ENCODE measurements around the gene ACVR2A. TPM values are rescaled to one million over a fixed set of nuclear protein-coding genes. Genes with fewer than 3 reads are reported as not detected.
A peak's percentile ranks its signal among the peaks of the same experiment; 100 is the strongest.

Gene ACVR2A
- total RNA-seq, 1 experiment from 2014 or later, result 9.4 TPM

GRCh38 chr2:147934881-147935620 lies 90.2 kb downstream of the ACVR2A start (continued):
- TF ChIP-seq EGR1 (IDR thresholded peaks at IDR 0.05; ENCODE audit: low read depth) (no peak), TCF7L2 (IDR thresholded peaks at IDR 0.05; ENCODE audit: borderline replicate concordance, extremely low read depth, insufficient read depth, insufficient read length) (no peak), SRF (IDR thresholded peaks at IDR 0.05; ENCODE audit: low read depth) (no peak), RAD21 (IDR thresholded peaks at IDR 0.05; ENCODE audit: low read depth) (no peak)

- TF ChIP-seq EGR1 (IDR thresholded peaks at IDR 0.05; ENCODE audit: low read depth) (no peak), POLR2AphosphoS5 (IDR thresholded peaks at IDR 0.05; ENCODE audit: low read depth, low read length) (no peak), ELF1 (IDR thresholded peaks at IDR 0.05; ENCODE audit: borderline replicate concordance, low read depth) (no peak), EZH2 (IDR thresholded peaks at IDR 0.05) (no peak), CBX3 (IDR thresholded peaks at IDR 0.05; ENCODE audit: low read depth) (no peak), SRF (IDR thresholded peaks at IDR 0.05; ENCODE audit: low read depth) (no peak), SP1 (IDR thresholded peaks at IDR 0.05; ENCODE audit: low read depth) (no peak), CTCF (IDR thresholded peaks at IDR 0.05 in 2 of 3, conservative IDR thresholded peaks at IDR 0.05 in 1 of 3; ENCODE audit: borderline replicate concordance in 1 of 3, insufficient read depth in 1 of 3, low read depth in 2 of 3, low read length in 2 of 3) (peak; percentile 49 to 78 (median 76)), RAD21 (IDR thresholded peaks at IDR 0.05; ENCODE audit: low read depth) (peak; percentile 78)
- ChIA-PET RAD21 (ENCODE audit: low non-redundant PET in 1 of 2, low total read pairs in 2 of 2, uncharacterized antibody in 2 of 2, unreplicated experiment in 2 of 2) (no interaction called here), CTCF (interaction anchor here (1.2 kb wide), 1 partner anchor 571 kb away, joined by 10 read pairs; no protein-coding TSS in a partner anchor), POLR2A (no interaction called here)
- no peaks in the 10 kb centered on the region for H4K20me1 ChIP-seq (ENCODE audit: insufficient read depth)
- intact Hi-C loops (cut with micrococcal nuclease), result loop anchor here (1.0 kb wide), 3 partner anchors 263 to 1052 kb away; no protein-coding TSS in a partner anchor
- BruUV-seq (replicated peaks), result no TSS peak
- H3K9me3 ChIP-seq (ENCODE audit: control insufficient read depth in 1 of 2, insufficient read depth in 1 of 2, low read depth in 1 of 2, low read length in 2 of 2), result no peaks in the 10 kb centered on the region
- no peak overlapping the region for H3K9ac ChIP-seq (ENCODE audit: low read length)
- H3K4me3 ChIP-seq (replicated peaks in 1 of 2; ENCODE audit: low read depth in 1 of 2, low read length in 2 of 2), result no peak overlapping the region
- peak; percentile 7 for DNase-seq (ENCODE audit: low read depth, low spot score)
- peak; percentile 61; the same call in 1 of the 2 replicates for ATAC-seq
- no peaks in the 10 kb centered on the region for H3K27me3 ChIP-seq (ENCODE audit: insufficient read depth, low read length)
- no peak overlapping the region for H2AFZ ChIP-seq (ENCODE audit: low read depth, low read length, poor library complexity, severe bottlenecking)
- no peak overlapping the region for H3K27ac ChIP-seq (ENCODE audit: low read depth, low read length)
- no peaks in the 10 kb centered on the region for H3K4me1 ChIP-seq (ENCODE audit: control insufficient read depth in 1 of 2, insufficient read depth in 2 of 2, low read length in 2 of 2)
- no peaks in the 10 kb centered on the region for H3K9me2 ChIP-seq (ENCODE audit: insufficient read depth)
- H3K79me2 ChIP-seq (ENCODE audit: insufficient read depth, low read length), result no peaks in the 10 kb centered on the region
- peaks cover 4 to 28% of the 10 kb centered on the region in 2 experiments; a peak in 2 of 4 replicates for H3K36me3 ChIP-seq (ENCODE audit: control insufficient read depth in 1 of 2, insufficient read depth in 2 of 2, low read length in 2 of 2)
- H3K4me2 ChIP-seq (ENCODE audit: low read length), result no peak overlapping the region
Measured at GRCh38 chr2:147937744-147938349, 93.0 kb downstream of the ACVR2A start.
